PFSK-1 (cell line): Measurements from ENCODE around the gene BABAM2.

Source experiments
- POLR2AphosphoS5 ChIP-seq: IDR thresholded peaks from 2 replicates; pipeline ENCODE4 v1.6.1; 2012; ENCODE audit warnings: low read depth, mild to moderate bottlenecking, control low read depth, low read length, moderate library complexity
- SIN3A ChIP-seq: IDR thresholded peaks from 2 replicates; pipeline ENCODE4 v1.6.1; 2012; ENCODE audit warnings: mild to moderate bottlenecking, low read length, moderate library complexity, borderline replicate concordance; ENCODE audit not compliant: insufficient read depth

GRCh38 chr2:28134262-28134812, 243.8 kb downstream of the BABAM2 start:
- TF ChIP-seq POLR2AphosphoS5 = no peak
- TF ChIP-seq SIN3A = no peak
